T-helper 1 cell treated with Interleukin-12 subunit alpha and Interleukin-12 subunit beta and Interleukin-4 antibody, amounts not matched to agents 30 μg/mL and 1 μg/mL, for 36 hours (primary cell): ENCODE measurements around the gene BTBD17.

ENCODE experiments used
- H3K27ac Mint-ChIP-seq: one replicate; pipeline ENCODE4 v1.8.0; 2021; ENCODE audit warnings: mild to moderate bottlenecking, mixed read lengths
- H3K27me3 Mint-ChIP-seq: one replicate; pipeline ENCODE4 v1.8.0; 2021; ENCODE audit warnings: low read depth, mixed read lengths
- H3K36me3 Mint-ChIP-seq: one replicate; pipeline ENCODE4 v1.8.0; 2021; ENCODE audit warnings: low read depth, mixed read lengths
- H3K4me1 Mint-ChIP-seq: one replicate; pipeline ENCODE4 v1.8.0; 2021; ENCODE audit warnings: low read depth, mixed read lengths
- H3K4me3 Mint-ChIP-seq: one replicate; pipeline ENCODE4 v1.8.0; 2021; ENCODE audit warnings: mild to moderate bottlenecking, moderate library complexity, mixed read lengths
- H3K9me3 Mint-ChIP-seq: one replicate; pipeline ENCODE4 v1.8.0; 2021; ENCODE audit warnings: mixed read lengths

The BTBD17 gene

DNA sequence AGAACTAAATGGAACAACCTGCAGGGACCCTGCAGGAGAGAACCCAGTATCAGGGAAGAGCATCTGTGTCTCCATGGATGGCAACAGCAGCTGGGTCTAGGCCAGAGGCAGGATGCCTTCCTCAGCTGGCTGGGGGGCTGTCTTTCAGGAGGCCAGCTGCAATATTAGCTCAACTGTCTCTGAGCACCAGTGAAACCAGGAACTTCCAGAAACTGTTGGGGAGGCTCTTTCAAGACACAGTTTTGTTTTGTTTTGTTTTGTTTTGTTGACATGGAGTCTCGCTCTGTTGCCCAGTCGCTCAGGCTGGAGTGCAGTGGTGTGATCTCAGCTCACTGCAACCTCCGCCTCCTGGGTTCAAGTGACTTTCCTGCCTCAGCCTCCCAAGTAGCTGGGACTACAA, 13.2 kb upstream of the BTBD17 start:
- no peaks in the 10 kb centered on the region for H3K36me3 Mint-ChIP-seq
- H3K27me3 Mint-ChIP-seq = peaks cover 6% of the 10 kb centered on the region
- no peaks in the 10 kb centered on the region for H3K9me3 Mint-ChIP-seq
- H3K27ac Mint-ChIP-seq = no peak overlapping the region
- H3K4me1 Mint-ChIP-seq = no peaks in the 10 kb centered on the region
- H3K4me3 Mint-ChIP-seq = no peak overlapping the region

DNA sequence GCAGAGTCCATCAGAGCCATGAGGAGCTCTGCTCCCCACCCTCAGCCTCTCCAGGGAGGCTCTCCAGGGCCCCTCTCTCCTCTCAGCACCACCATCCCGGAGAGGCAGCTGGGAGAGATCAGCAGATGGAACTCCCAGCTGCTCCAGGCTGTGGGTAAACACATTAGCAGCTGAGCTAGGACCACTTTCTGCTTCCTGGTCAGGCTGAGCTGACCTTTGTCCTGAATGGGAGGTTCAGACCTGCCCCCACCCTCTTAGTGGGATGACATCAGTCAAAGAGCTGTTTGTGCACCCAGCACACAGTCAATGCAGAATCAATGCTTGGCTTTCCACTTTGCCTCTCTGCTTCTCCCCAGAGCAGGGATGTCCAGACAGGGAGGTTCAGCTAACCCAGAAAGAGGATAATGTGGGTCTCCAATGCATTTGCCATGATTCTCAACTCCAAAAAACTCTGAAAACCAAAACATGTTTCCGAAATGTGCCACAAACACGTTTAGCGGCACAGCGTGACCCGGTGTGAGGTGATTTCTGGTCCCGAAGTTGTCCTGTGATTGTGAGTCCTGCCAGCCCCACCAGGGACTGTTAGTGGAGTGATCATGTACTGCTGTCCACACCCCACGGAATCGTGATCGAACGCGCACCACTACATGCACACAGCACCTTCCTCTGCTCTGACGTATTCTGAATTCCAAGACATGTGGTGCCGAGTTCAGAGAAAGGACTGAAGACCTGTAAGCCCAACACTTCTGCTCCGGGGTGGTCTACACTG, 12.4 kb upstream of the BTBD17 start:
- H3K4me1 Mint-ChIP-seq = peaks cover 5% of the 10 kb centered on the region
- H3K4me3 Mint-ChIP-seq = no peak overlapping the region
- H3K27ac Mint-ChIP-seq = no peak overlapping the region
- H3K9me3 Mint-ChIP-seq = no peaks in the 10 kb centered on the region
- H3K27me3 Mint-ChIP-seq = peaks cover 6% of the 10 kb centered on the region
- no peaks in the 10 kb centered on the region for H3K36me3 Mint-ChIP-seq

DNA sequence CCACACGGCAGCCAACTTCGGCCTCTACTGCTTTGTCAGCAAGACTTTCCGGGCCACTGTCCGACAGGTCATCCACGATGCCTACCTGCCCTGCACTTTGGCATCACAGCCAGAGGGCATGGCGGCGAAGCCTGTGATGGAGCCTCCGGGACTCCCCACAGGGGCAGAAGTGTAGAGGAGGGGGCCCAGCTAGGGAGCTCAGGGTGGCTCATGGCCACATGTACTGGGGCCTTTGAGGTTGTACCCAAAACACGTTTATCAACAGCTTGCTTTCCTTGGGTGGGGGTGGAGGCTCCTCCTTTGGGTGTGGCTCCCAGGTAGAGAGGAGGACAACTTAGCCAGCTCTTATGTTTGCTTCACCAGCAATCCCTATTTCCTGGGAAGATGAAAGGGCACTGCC, 10.8 kb upstream of the BTBD17 start:
- no peak overlapping the region for H3K27ac Mint-ChIP-seq
- peaks cover 6% of the 10 kb centered on the region for H3K27me3 Mint-ChIP-seq
- peaks cover 13% of the 10 kb centered on the region for H3K4me1 Mint-ChIP-seq
- no peaks in the 10 kb centered on the region for H3K9me3 Mint-ChIP-seq
- H3K4me3 Mint-ChIP-seq = no peak overlapping the region
- H3K36me3 Mint-ChIP-seq = no peaks in the 10 kb centered on the region

DNA sequence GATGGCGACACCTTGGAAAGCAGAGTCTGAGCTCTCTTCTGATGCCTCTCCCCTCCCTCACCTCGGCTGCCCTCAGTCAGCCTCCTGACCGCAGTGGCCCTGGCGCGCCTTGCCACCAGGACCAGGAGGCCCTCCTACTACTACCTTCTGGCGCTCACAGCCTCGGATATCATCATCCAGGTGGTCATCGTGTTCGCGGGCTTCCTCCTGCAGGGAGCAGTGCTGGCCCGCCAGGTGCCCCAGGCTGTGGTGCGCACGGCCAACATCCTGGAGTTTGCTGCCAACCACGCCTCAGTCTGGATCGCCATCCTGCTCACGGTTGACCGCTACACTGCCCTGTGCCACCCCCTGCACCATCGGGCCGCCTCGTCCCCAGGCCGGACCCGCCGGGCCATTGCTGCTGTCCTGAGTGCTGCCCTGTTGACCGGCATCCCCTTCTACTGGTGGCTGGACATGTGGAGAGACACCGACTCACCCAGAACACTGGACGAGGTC, 10.0 kb upstream of the BTBD17 start:
- no peaks in the 10 kb centered on the region for H3K36me3 Mint-ChIP-seq
- H3K4me3 Mint-ChIP-seq = no peak overlapping the region
- H3K27ac Mint-ChIP-seq = no peak overlapping the region
- H3K27me3 Mint-ChIP-seq = peaks cover 6% of the 10 kb centered on the region
- H3K4me1 Mint-ChIP-seq = peaks cover 13% of the 10 kb centered on the region
- no peaks in the 10 kb centered on the region for H3K9me3 Mint-ChIP-seq

DNA sequence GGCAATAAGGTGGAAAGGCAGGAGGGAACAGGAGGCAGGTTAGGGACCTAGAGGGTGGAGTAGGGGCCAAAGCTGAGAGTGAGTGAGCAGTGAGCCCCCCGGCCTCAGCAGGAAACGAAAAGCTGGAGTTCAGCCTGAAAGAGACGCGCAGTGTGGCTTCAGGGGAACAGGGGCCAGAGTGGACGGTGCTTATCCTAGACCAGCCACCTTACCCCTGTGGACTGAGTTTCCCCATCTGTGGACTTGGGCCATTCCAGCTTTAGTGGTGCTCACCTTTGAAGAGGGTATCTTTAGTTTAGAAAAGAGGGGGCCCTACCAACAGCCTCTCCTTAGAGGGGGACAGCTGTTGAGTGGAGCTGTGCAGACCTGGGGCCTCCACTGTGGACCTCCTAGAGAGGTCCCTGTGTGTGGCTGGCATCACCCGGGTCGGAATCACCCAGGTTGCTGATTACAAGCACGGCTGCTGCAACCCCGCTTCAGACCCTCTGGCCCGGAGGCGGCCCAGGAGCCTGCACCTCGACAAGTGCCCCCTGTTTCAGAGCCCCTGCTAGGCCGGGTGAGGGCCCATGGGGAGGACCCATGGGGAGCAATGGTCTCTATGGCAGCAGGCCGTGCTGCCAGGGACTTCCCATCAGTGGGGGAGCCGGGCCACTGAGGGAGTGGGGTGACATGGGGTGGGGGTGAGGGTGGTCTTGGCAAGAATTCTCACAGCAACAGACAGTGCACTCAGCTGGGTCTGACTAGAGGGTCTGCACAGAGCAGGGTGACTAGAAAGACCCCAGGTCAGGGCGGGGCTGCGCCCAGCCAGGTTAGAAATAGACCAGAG, 8.2 kb upstream of the BTBD17 start:
- H3K9me3 Mint-ChIP-seq = no peaks in the 10 kb centered on the region
- peaks cover 13% of the 10 kb centered on the region for H3K4me1 Mint-ChIP-seq
- peaks cover 6% of the 10 kb centered on the region for H3K27me3 Mint-ChIP-seq
- no peaks in the 10 kb centered on the region for H3K36me3 Mint-ChIP-seq
- H3K4me3 Mint-ChIP-seq = no peak overlapping the region
- H3K27ac Mint-ChIP-seq = peak overlapping the region; percentile 71

DNA sequence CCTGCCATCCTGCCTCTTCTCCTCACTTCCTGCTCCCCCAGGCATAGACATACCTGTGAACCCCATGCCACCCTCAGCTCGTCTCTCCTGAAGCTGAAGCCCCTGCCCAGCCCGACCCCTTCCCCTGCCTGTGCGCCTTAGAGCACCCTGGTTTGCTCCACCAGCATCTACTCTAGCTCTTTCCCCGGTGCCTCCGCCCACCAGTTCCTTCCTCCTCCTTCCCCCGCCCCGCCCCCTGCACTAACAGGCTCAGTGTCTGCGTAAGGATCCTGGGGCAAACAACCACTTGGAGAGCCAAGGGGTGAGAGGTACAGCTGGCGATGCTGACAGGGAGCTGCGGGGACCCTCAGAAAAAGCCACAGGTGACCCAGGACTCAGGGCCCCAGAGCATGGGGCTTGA, 7.6 kb upstream of the BTBD17 start:
- no peaks in the 10 kb centered on the region for H3K36me3 Mint-ChIP-seq
- H3K9me3 Mint-ChIP-seq = no peaks in the 10 kb centered on the region
- H3K4me3 Mint-ChIP-seq = peak overlapping the region; percentile 29
- H3K27me3 Mint-ChIP-seq = peaks cover 3% of the 10 kb centered on the region
- peaks cover 13% of the 10 kb centered on the region for H3K4me1 Mint-ChIP-seq
- H3K27ac Mint-ChIP-seq = peak overlapping the region; percentile 71

DNA sequence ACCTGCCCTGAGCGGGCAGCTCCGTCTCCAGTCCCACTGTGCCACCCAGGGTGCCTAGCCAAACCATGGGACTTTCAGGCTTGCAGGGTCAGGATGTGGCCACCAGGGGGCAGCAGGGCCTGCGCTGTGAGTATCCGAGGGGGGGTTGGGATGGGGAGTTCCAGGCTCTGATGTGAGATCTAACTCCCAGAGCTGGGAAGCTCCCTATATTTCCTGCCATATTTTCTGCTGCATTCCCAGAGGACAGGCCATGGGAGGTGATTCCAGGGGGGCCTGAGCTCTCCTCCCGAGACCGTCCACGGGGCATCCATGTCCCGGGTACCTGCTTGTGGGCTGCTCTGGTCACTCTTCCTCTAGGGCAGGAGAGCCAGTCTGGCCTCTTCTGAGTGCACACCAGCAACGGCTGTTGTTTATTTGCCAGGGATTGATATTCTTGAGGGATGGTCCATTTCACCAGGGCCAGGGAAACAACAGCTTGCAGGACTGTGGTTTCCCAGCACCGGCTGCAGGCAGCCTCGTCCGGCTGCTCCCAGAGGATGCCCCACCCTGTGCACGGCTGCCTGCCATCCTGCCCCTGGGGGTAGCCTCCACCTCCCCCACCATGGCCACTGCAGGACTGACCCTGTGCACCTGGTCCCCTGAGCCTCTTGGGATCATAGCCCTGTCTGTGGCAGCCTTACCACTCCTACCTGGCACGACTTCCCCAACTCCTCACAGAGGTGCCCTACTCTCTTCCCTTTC, 6.8 kb upstream of the BTBD17 start:
- Mint-ChIP-seq H3K27me3 (peaks cover 3% of the 10 kb centered on the region), H3K36me3 (no peaks in the 10 kb centered on the region), H3K9me3 (no peaks in the 10 kb centered on the region), H3K4me1 (peaks cover 13% of the 10 kb centered on the region), H3K27ac (no peak overlapping the region), H3K4me3 (peak overlapping the region; percentile 29)

DNA sequence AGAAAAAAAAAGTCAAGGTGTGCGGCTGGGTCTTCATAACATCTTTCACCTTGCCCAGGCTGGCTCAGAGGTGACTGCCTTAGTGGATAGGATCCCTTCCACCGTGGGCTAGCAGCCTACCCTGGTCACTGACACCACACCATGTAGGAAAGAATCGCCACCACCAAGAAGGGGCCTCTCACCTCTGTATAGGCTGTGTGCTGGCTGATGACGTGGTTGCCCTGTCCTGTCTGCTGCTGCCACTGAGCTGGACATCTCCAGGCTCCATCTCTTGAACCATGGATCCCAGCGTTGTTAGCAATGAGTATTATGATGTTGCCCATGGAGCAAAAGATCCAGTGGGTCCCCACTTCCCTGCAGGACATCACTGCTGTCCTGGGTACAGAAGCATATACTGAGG, 5.5 kb upstream of the BTBD17 start, which contains the start of gene GPR142:
GPR142 (plus strand) TSS at position 301 of the 400 bp plus-strand sequence. CDS start 2,035 bp downstream, outside the sequence.
- peaks cover 4% of the 10 kb centered on the region for H3K27me3 Mint-ChIP-seq
- no peaks in the 10 kb centered on the region for H3K36me3 Mint-ChIP-seq
- H3K4me3 Mint-ChIP-seq = no peak within 1 kb of the TSS
- H3K27ac Mint-ChIP-seq = no peak within 1 kb of the TSS
- H3K4me1 Mint-ChIP-seq = peaks cover 13% of the 10 kb centered on the region
- H3K9me3 Mint-ChIP-seq = no peaks in the 10 kb centered on the region

DNA sequence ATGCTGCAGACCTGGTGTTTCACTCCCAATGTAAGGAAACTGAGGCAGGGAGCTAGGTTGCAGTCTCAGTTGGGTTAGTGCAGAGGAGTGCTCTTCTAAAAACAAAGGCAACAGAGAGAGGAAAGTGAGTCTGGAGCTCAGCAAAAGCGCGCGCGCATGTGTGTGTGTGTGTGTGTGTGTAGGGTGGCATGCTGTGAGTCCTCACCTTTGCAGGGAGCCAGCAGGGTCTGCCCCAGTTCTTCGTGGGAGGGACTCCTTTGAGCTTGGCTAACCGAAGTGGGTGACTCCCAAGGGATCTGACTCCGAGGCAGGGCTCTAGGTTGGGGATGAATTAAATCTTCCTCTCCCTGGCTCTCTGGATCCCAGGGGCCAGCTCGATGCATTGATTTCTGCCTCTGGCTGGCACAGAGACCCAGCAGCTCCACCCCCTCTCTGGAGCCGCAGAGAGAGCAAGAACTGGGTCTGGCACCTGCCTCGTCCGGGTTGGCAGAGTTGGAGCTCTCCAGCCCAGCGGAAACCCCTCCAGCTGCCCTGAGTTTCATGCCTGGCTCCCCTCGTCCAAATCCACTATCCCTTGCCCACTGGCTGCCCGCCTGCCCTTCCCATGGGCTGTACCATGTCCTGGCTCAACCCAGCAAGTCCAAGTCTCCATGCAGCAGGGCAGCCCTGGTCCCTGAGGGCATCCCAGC, 1.3 kb upstream of the BTBD17 start:
- Mint-ChIP-seq H3K36me3 (no peaks in the 10 kb centered on the region), H3K9me3 (no peaks in the 10 kb centered on the region), H3K4me3 (no peak overlapping the region), H3K27me3 (peaks cover 20% of the 10 kb centered on the region), H3K27ac (no peak overlapping the region), H3K4me1 (peaks cover under 1% of the 10 kb centered on the region)

DNA sequence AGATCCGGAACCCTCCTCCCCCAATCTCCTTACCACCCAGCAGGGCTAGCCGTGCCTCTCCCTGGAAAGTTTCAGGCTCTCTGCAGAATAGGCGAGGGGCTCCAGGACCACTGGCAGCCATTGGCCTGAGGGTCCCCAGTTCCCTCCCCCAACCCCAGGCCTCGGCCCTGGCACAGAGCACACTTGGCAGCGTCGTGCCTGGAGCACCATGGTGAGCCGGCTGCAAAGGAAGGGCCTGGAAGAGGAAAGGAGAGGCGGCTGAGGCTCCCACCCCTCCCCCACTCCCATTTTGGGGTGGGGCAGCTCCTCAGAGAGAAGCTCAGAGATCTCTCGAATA, 369 bp upstream of the BTBD17 start:
- H3K27ac Mint-ChIP-seq = no peak overlapping the region
- H3K36me3 Mint-ChIP-seq = no peaks in the 10 kb centered on the region
- no peak overlapping the region for H3K4me3 Mint-ChIP-seq
- H3K27me3 Mint-ChIP-seq = peaks cover 25% of the 10 kb centered on the region
- no peaks in the 10 kb centered on the region for H3K4me1 Mint-ChIP-seq
- no peaks in the 10 kb centered on the region for H3K9me3 Mint-ChIP-seq

DNA sequence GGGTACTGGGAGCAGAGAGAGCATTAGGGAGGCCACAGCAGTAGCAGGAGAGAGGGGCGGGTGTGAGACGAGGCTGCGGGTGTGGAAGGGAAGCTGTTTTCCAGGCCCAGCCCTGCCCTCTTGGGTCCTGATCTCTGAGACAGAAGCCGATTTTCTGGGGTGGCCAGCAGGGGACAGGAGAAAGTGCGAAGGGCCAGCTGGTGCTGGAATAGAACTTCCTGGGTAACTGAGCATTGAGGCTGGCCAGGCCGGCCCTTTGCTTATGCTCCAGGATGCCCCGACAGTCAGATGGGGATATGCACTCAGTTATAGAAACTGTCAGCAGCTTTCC, 804 bp downstream of the BTBD17 start:
- Mint-ChIP-seq H3K4me1 (no peaks in the 10 kb centered on the region), H3K27me3 (peaks cover 32% of the 10 kb centered on the region), H3K36me3 (no peaks in the 10 kb centered on the region), H3K9me3 (no peaks in the 10 kb centered on the region), H3K4me3 (no peak overlapping the region), H3K27ac (no peak overlapping the region)

DNA sequence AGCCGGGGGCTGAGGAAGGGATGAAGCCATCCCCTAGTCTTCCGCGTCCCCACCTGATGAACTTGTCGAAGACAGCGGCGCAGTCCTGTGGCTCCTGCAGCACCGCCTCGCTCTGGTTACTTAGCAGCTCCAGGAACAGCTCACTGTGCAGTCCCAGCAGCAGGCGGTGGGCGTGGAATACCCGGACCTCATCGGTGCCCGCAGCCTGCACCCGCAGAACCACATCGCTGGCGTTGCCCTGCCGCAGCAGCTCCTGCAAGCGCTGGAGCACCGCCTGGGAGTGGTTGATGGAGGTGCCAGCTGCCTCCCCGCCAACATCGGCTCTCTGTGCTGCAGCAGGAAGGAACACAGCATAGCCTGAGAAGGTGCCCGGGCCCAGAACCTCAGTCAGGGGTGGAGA, 1.8 kb downstream of the BTBD17 start:
- Mint-ChIP-seq H3K27ac (no peak overlapping the region), H3K4me3 (no peak overlapping the region), H3K4me1 (no peaks in the 10 kb centered on the region), H3K27me3 (peaks cover 40% of the 10 kb centered on the region), H3K36me3 (no peaks in the 10 kb centered on the region), H3K9me3 (no peaks in the 10 kb centered on the region)

DNA sequence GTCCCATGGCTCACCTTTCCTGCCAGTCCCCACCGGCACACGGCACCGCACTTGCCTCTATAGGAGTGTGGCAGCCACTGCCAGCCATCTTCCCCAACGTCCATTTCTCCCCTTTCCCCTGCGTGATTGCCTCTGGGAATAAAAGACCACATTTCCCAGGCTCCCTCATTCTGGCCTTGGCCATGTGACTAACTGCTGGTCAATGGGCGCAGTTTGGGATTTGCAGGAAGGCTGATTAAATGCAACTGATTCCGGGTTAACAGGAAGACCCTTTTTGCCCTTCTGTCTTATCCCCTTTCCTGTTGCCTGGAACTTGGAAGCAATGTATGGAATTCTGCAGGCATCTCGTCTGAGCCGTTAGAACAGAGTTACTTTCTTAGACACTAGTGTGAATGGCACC, 3.0 kb downstream of the BTBD17 start:
- H3K4me1 Mint-ChIP-seq = no peaks in the 10 kb centered on the region
- H3K4me3 Mint-ChIP-seq = no peak overlapping the region
- H3K27me3 Mint-ChIP-seq = peaks cover 51% of the 10 kb centered on the region
- H3K27ac Mint-ChIP-seq = no peak overlapping the region
- no peaks in the 10 kb centered on the region for H3K9me3 Mint-ChIP-seq
- H3K36me3 Mint-ChIP-seq = no peaks in the 10 kb centered on the region

DNA sequence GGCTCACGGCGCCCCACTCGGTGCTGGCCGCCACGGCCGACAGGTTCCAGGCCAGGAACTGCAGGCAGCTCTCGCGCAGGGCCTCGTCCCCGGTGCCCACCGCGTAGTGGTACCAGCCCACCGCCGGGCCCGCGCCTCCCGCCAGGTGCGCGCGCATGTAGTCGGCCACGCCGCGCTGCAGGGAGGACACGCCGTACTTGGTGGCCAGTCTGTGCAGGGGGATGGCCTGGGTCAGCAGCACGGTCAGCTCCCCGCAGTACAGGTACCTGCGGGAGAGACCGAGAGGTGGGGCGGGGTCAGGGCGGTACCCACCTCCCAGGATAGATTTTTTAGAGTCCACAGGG, 4.2 kb downstream of the BTBD17 start:
- Mint-ChIP-seq H3K4me1 (no peaks in the 10 kb centered on the region), H3K36me3 (no peaks in the 10 kb centered on the region), H3K9me3 (no peaks in the 10 kb centered on the region), H3K4me3 (no peak overlapping the region), H3K27me3 (peaks cover 60% of the 10 kb centered on the region), H3K27ac (no peak overlapping the region)
